Ascending aorta (tissue), 2 donors: ENCODE results near the gene RAB24. TPM values are rescaled to one million over a fixed set of nuclear protein-coding genes. Genes with fewer than 3 reads are reported as not detected.

Experiments used
- DNase-seq, 2 donors: peaks; one replicate each; pipeline ENCODE4 v3.0.0-alpha.2; 2019; ENCODE audit warnings: low spot score in 2 of 2
- H3K27ac ChIP-seq, 2 donors: fragments of 200-600 bp; sonication (generic); one replicate each; pipeline ENCODE4 v1.5.1; 2016 to 2017; ENCODE audit warnings: mild to moderate bottlenecking in 1 of 2
- H3K27me3 ChIP-seq: fragments of 200-600 bp; sonication (generic); one replicate; pipeline ENCODE4 v1.5.1; 2017
- H3K36me3 ChIP-seq, 2 donors: fragments of 200-600 bp; sonication (generic); one replicate each; pipeline ENCODE4 v1.5.1; 2016
- H3K4me1 ChIP-seq, 2 donors: fragments of 200-600 bp; sonication (generic); one replicate each; pipeline ENCODE4 v1.5.1; 2016 to 2017; ENCODE audit warnings: mild to moderate bottlenecking in 1 of 2
- H3K4me3 ChIP-seq, 2 donors: fragments of 200-600 bp; sonication (generic); one replicate each; pipeline ENCODE4 v1.5.1; 2016 to 2017; ENCODE audit warnings: mild to moderate bottlenecking in 1 of 2
- H3K9me3 ChIP-seq, 2 donors: fragments of 200-600 bp; sonication (generic); one replicate each; pipeline ENCODE4 v1.5.1; 2016
- CTCF ChIP-seq, 3 experiments: fragments of 200-600 bp in 2 of 3; fragments of 450-650 bp in 1 of 3; sonication (generic) in 2 of 3; IDR thresholded peaks; one replicate each; pipeline ENCODE4 v1.5.1; 2016 to 2019; ENCODE audit warnings: antibody characterized with exemption in 3 of 3, mild to moderate bottlenecking in 1 of 3, moderate library complexity in 1 of 3
- intact Hi-C: fragments of 100-400 bp; cut with DNase I; formaldehyde crosslinking; loops from one replicate; pipeline ENCODE4 v1.15.1; 2023
- total RNA-seq: library from RNA; depleted of rRNA; stranded (reverse); fragments of >200 nt; gene quantifications from one replicate; pipeline ENCODE4 v1.1.0, GENCODE V29; 2016

Gene RAB24
- total RNA-seq, 1 donor from 2014 or later = 68.8 TPM

- Histone ChIP-seq H3K4me3 (no peak overlapping the region), H3K27ac (no peak overlapping the region), H3K27me3 (no peaks in the 10 kb centered on the region), H3K36me3 (peaks cover 34 to 35% of the 10 kb centered on the region in 2 donors), H3K4me1 (peaks cover 0 to 17% of the 10 kb centered on the region in 2 donors), H3K9me3 (no peaks in the 10 kb centered on the region)
- no peak for TF ChIP-seq CTCF (IDR thresholded peaks at IDR 0.05)
- intact Hi-C loops = no loop called here
- DNase-seq = no peak
Observed at GRCh38 chr5:177297922-177298321, 5.6 kb downstream of the RAB24 start.

- peaks cover 0 to 7% of the 10 kb centered on the region in 2 donors for H3K4me1 ChIP-seq
- no peak overlapping the region for H3K4me3 ChIP-seq
- no peaks in the 10 kb centered on the region for H3K9me3 ChIP-seq
- no peaks in the 10 kb centered on the region for H3K27me3 ChIP-seq
- no peak for DNase-seq
- no peak overlapping the region for H3K27ac ChIP-seq
- peaks cover 45 to 48% of the 10 kb centered on the region in 2 donors for H3K36me3 ChIP-seq
- intact Hi-C loops = no loop called here
- TF ChIP-seq CTCF (IDR thresholded peaks at IDR 0.05) = no peak
Observed at GRCh38 chr5:177296581-177296980, 6.9 kb downstream of the RAB24 start.

- H3K4me3 ChIP-seq = no peak overlapping the region
- H3K4me1 ChIP-seq = peaks cover 0 to 5% of the 10 kb centered on the region in 2 donors
- no peak for DNase-seq
- H3K9me3 ChIP-seq = no peaks in the 10 kb centered on the region
- H3K27ac ChIP-seq = no peak overlapping the region
- intact Hi-C loops = no loop called here
- TF ChIP-seq CTCF (IDR thresholded peaks at IDR 0.05) = no peak
- peaks cover 49 to 53% of the 10 kb centered on the region in 2 donors for H3K36me3 ChIP-seq
- no peaks in the 10 kb centered on the region for H3K27me3 ChIP-seq
Observed at GRCh38 chr5:177295924-177296323, 7.6 kb downstream of the RAB24 start.

GRCh38 chr5:177294632-177295031 is 8.9 kb downstream of the RAB24 start:
- Histone ChIP-seq H3K4me3 (no peak overlapping the region), H3K36me3 (peaks cover 53 to 60% of the 10 kb centered on the region in 2 donors), H3K4me1 (no peaks in the 10 kb centered on the region), H3K9me3 (no peaks in the 10 kb centered on the region), H3K27me3 (no peaks in the 10 kb centered on the region), H3K27ac (no peak overlapping the region)
- TF ChIP-seq CTCF (IDR thresholded peaks at IDR 0.05) = no peak
- DNase-seq = no peak
- intact Hi-C loops = no loop called here

- Histone ChIP-seq H3K27ac (no peak overlapping the region), H3K9me3 (no peaks in the 10 kb centered on the region), H3K4me3 (no peak overlapping the region), H3K4me1 (no peaks in the 10 kb centered on the region), H3K36me3 (peaks cover 56 to 63% of the 10 kb centered on the region in 2 donors), H3K27me3 (no peaks in the 10 kb centered on the region)
- TF ChIP-seq CTCF (IDR thresholded peaks at IDR 0.05) = no peak
- DNase-seq = no peak
- intact Hi-C loops = no loop called here
Observed at GRCh38 chr5:177293819-177294581, 9.5 kb downstream of the RAB24 start.
